DOHH2 (cell line): ENCODE measurements around the gene UQCRQ.

Experiments used
- EZH2phosphoT487 ChIP-seq: fragments of 200-600 bp; sonication (generic); IDR thresholded peaks from 2 replicates; pipeline ENCODE4 v1.6.1; 2017; ENCODE audit warnings: borderline replicate concordance, mild to moderate bottlenecking, antibody characterized with exemption, low read length, moderate library complexity, mixed read lengths
- TF ChIP-seq, protein P1 (sequence below): fragments of 200-600 bp; sonication (generic); IDR thresholded peaks from one replicate; pipeline ENCODE4 v1.5.1; 2014; ENCODE audit warnings: antibody characterized with exemption, mild to moderate bottlenecking, low read depth, low read length; ENCODE audit not compliant: poor library complexity, severe bottlenecking

DNA sequence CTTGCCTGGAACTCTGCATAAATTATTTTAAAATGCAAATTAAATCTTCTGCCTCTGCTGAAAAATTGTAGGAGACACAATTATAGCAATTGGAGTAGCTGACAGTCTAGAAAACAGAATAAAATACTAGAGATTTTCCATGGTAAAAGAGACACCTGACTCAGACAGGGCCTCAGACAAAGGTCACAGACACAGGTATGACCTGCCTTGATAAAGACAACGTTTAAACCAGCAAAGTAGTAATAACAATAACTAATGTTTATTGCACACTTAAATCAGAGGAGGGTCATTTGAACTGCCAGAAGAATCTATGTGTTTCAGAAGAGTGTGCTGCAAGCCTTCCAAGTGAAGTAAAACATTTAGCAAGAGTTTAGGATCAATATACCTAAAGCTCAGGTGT is 49.4 kb upstream of the UQCRQ start:
- TF ChIP-seq, protein P1, sequence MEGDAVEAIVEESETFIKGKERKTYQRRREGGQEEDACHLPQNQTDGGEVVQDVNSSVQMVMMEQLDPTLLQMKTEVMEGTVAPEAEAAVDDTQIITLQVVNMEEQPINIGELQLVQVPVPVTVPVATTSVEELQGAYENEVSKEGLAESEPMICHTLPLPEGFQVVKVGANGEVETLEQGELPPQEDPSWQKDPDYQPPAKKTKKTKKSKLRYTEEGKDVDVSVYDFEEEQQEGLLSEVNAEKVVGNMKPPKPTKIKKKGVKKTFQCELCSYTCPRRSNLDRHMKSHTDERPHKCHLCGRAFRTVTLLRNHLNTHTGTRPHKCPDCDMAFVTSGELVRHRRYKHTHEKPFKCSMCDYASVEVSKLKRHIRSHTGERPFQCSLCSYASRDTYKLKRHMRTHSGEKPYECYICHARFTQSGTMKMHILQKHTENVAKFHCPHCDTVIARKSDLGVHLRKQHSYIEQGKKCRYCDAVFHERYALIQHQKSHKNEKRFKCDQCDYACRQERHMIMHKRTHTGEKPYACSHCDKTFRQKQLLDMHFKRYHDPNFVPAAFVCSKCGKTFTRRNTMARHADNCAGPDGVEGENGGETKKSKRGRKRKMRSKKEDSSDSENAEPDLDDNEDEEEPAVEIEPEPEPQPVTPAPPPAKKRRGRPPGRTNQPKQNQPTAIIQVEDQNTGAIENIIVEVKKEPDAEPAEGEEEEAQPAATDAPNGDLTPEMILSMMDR, result no peak
- TF ChIP-seq EZH2phosphoT487, result no peak
